ENCODE data around the gene DNAJB13.
"Not testable (repeated sequence)": the region's sequence is repeated elsewhere in the genome, so short reads cannot be mapped to it uniquely, and the experiment has no call there.

DNAJB13 gene

GRCh38 chr11:73932781-73933180, 18.0 kb upstream of the DNAJB13 start:
- Histone ChIP-seq H3K27me3 (replicated peaks; ENCODE audit: control insufficient read depth, insufficient read depth, low read length) (no peaks in the 10 kb centered on the region), H3K9ac (ENCODE audit: low read length) (no peak overlapping the region), H3K4me1 (ENCODE audit: control insufficient read depth, insufficient read depth, low read length) (no peaks in the 10 kb centered on the region), H3K4me3 (ENCODE audit: low read length) (no peak overlapping the region), H3K36me3 (ENCODE audit: control insufficient read depth, insufficient read depth, low read length, severe bottlenecking) (peaks cover 28% of the 10 kb centered on the region), H3K9me3 (ENCODE audit: control insufficient read depth, low read length) (no peaks in the 10 kb centered on the region)
- DNase-seq (ENCODE audit: low read depth): no peak

GRCh38 chr11:73936047-73936446, 14.8 kb upstream of the DNAJB13 start:
- H3K9ac ChIP-seq (ENCODE audit: low read length); H3K9me3 ChIP-seq (ENCODE audit: control insufficient read depth, low read length); H3K27me3 ChIP-seq (replicated peaks; ENCODE audit: control insufficient read depth, insufficient read depth, low read length); DNase-seq (ENCODE audit: low read depth); H3K4me3 ChIP-seq (ENCODE audit: low read length); H3K4me1 ChIP-seq (ENCODE audit: control insufficient read depth, insufficient read depth, low read length): not testable (repeated sequence)
- H3K36me3 ChIP-seq (ENCODE audit: control insufficient read depth, insufficient read depth, low read length, severe bottlenecking): peaks cover 15% of the 10 kb centered on the region

- H3K9ac ChIP-seq (ENCODE audit: low read length): no peak overlapping the region
- no peaks in the 10 kb centered on the region for H3K27me3 ChIP-seq (replicated peaks; ENCODE audit: control insufficient read depth, insufficient read depth, low read length)
- H3K4me1 ChIP-seq (ENCODE audit: control insufficient read depth, insufficient read depth, low read length): peaks cover 5% of the 10 kb centered on the region
- peaks cover 9% of the 10 kb centered on the region for H3K9me3 ChIP-seq (ENCODE audit: control insufficient read depth, low read length)
- DNase-seq (ENCODE audit: low read depth): no peak
- peaks cover 3% of the 10 kb centered on the region for H3K36me3 ChIP-seq (ENCODE audit: control insufficient read depth, insufficient read depth, low read length, severe bottlenecking)
- H3K4me3 ChIP-seq (ENCODE audit: low read length): peak overlapping the region; percentile 15
These were observed 11.7 kb upstream of the DNAJB13 start for GRCh38 chr11:73939096-73939495.

GRCh38 chr11:73940801-73941570, 9.8 kb upstream of the DNAJB13 start:
- DNase-seq (ENCODE audit: low read depth): no peak
- Histone ChIP-seq H3K4me3 (ENCODE audit: low read length) (no peak overlapping the region), H3K9me3 (ENCODE audit: control insufficient read depth, low read length) (peaks cover 9% of the 10 kb centered on the region), H3K4me1 (ENCODE audit: control insufficient read depth, insufficient read depth, low read length) (peaks cover 5% of the 10 kb centered on the region), H3K9ac (ENCODE audit: low read length) (no peak overlapping the region), H3K36me3 (ENCODE audit: control insufficient read depth, insufficient read depth, low read length, severe bottlenecking) (no peaks in the 10 kb centered on the region), H3K27me3 (replicated peaks; ENCODE audit: control insufficient read depth, insufficient read depth, low read length) (no peaks in the 10 kb centered on the region)

- Histone ChIP-seq H3K9me3 (ENCODE audit: control insufficient read depth, low read length) (peaks cover 15% of the 10 kb centered on the region), H3K27me3 (replicated peaks; ENCODE audit: control insufficient read depth, insufficient read depth, low read length) (no peaks in the 10 kb centered on the region), H3K9ac (ENCODE audit: low read length) (no peak overlapping the region), H3K4me1 (ENCODE audit: control insufficient read depth, insufficient read depth, low read length) (peaks cover 5% of the 10 kb centered on the region), H3K4me3 (ENCODE audit: low read length) (no peak overlapping the region), H3K36me3 (ENCODE audit: control insufficient read depth, insufficient read depth, low read length, severe bottlenecking) (no peaks in the 10 kb centered on the region)
- no peak for DNase-seq (ENCODE audit: low read depth)
These were observed 8.8 kb upstream of the DNAJB13 start for GRCh38 chr11:73942010-73942409.

GRCh38 chr11:73944085-73944484, 6.7 kb upstream of the DNAJB13 start:
- Histone ChIP-seq H3K36me3 (ENCODE audit: control insufficient read depth, insufficient read depth, low read length, severe bottlenecking) (no peaks in the 10 kb centered on the region), H3K4me3 (ENCODE audit: low read length) (no peak overlapping the region), H3K9ac (ENCODE audit: low read length) (no peak overlapping the region), H3K4me1 (ENCODE audit: control insufficient read depth, insufficient read depth, low read length) (peaks cover 5% of the 10 kb centered on the region), H3K27me3 (replicated peaks; ENCODE audit: control insufficient read depth, insufficient read depth, low read length) (no peaks in the 10 kb centered on the region), H3K9me3 (ENCODE audit: control insufficient read depth, low read length) (peaks cover 11% of the 10 kb centered on the region)
- DNase-seq (ENCODE audit: low read depth): no peak

GRCh38 chr11:73944901-73945300, 5.9 kb upstream of the DNAJB13 start:
- peaks cover 5% of the 10 kb centered on the region for H3K4me1 ChIP-seq (ENCODE audit: control insufficient read depth, insufficient read depth, low read length)
- no peaks in the 10 kb centered on the region for H3K27me3 ChIP-seq (replicated peaks; ENCODE audit: control insufficient read depth, insufficient read depth, low read length)
- peaks cover 8% of the 10 kb centered on the region for H3K9me3 ChIP-seq (ENCODE audit: control insufficient read depth, low read length)
- no peak for DNase-seq (ENCODE audit: low read depth)
- H3K9ac ChIP-seq (ENCODE audit: low read length): no peak overlapping the region
- no peak overlapping the region for H3K4me3 ChIP-seq (ENCODE audit: low read length)
- H3K36me3 ChIP-seq (ENCODE audit: control insufficient read depth, insufficient read depth, low read length, severe bottlenecking): no peaks in the 10 kb centered on the region

GRCh38 chr11:73945396-73945795, 5.4 kb upstream of the DNAJB13 start:
- H3K4me1 ChIP-seq (ENCODE audit: control insufficient read depth, insufficient read depth, low read length): peaks cover 5% of the 10 kb centered on the region
- H3K4me3 ChIP-seq (ENCODE audit: low read length): no peak overlapping the region
- H3K9ac ChIP-seq (ENCODE audit: low read length): no peak overlapping the region
- no peaks in the 10 kb centered on the region for H3K36me3 ChIP-seq (ENCODE audit: control insufficient read depth, insufficient read depth, low read length, severe bottlenecking)
- H3K9me3 ChIP-seq (ENCODE audit: control insufficient read depth, low read length): peaks cover 8% of the 10 kb centered on the region
- no peak for DNase-seq (ENCODE audit: low read depth)
- no peaks in the 10 kb centered on the region for H3K27me3 ChIP-seq (replicated peaks; ENCODE audit: control insufficient read depth, insufficient read depth, low read length)

GRCh38 chr11:73946798-73947458, 3.9 kb upstream of the DNAJB13 start:
- Histone ChIP-seq H3K9me3 (ENCODE audit: control insufficient read depth, low read length) (peaks cover 8% of the 10 kb centered on the region), H3K4me1 (ENCODE audit: control insufficient read depth, insufficient read depth, low read length) (peaks cover 5% of the 10 kb centered on the region), H3K27me3 (replicated peaks; ENCODE audit: control insufficient read depth, insufficient read depth, low read length) (no peaks in the 10 kb centered on the region), H3K4me3 (ENCODE audit: low read length) (no peak overlapping the region), H3K9ac (ENCODE audit: low read length) (no peak overlapping the region), H3K36me3 (ENCODE audit: control insufficient read depth, insufficient read depth, low read length, severe bottlenecking) (no peaks in the 10 kb centered on the region)
- no peak for DNase-seq (ENCODE audit: low read depth)

GRCh38 chr11:73949246-73949645, 1.6 kb upstream of the DNAJB13 start:
- peaks cover 8% of the 10 kb centered on the region for H3K9me3 ChIP-seq (ENCODE audit: control insufficient read depth, low read length)
- no peaks in the 10 kb centered on the region for H3K36me3 ChIP-seq (ENCODE audit: control insufficient read depth, insufficient read depth, low read length, severe bottlenecking)
- no peak for DNase-seq (ENCODE audit: low read depth)
- H3K4me3 ChIP-seq (ENCODE audit: low read length): no peak overlapping the region
- no peak overlapping the region for H3K9ac ChIP-seq (ENCODE audit: low read length)
- H3K27me3 ChIP-seq (replicated peaks; ENCODE audit: control insufficient read depth, insufficient read depth, low read length): no peaks in the 10 kb centered on the region
- no peaks in the 10 kb centered on the region for H3K4me1 ChIP-seq (ENCODE audit: control insufficient read depth, insufficient read depth, low read length)

GRCh38 chr11:73949912-73950311, 914 bp upstream of the DNAJB13 start:
- no peaks in the 10 kb centered on the region for H3K36me3 ChIP-seq (ENCODE audit: control insufficient read depth, insufficient read depth, low read length, severe bottlenecking)
- H3K9ac ChIP-seq (ENCODE audit: low read length): no peak overlapping the region
- H3K9me3 ChIP-seq (ENCODE audit: control insufficient read depth, low read length): peaks cover 8% of the 10 kb centered on the region
- H3K4me3 ChIP-seq (ENCODE audit: low read length): no peak overlapping the region
- H3K4me1 ChIP-seq (ENCODE audit: control insufficient read depth, insufficient read depth, low read length): no peaks in the 10 kb centered on the region
- H3K27me3 ChIP-seq (replicated peaks; ENCODE audit: control insufficient read depth, insufficient read depth, low read length): no peaks in the 10 kb centered on the region
- no peak for DNase-seq (ENCODE audit: low read depth)

All from adipocyte (in vitro differentiated cells).